Prostate gland (tissue), 2 donors: ENCODE results near the gene IL9. TPM values are rescaled to one million over a fixed set of nuclear protein-coding genes. Genes with fewer than 3 reads are reported as not detected.

ENCODE experiments used
- DNase-seq: peaks from one replicate; pipeline ENCODE4 v3.0.0-alpha.2; 2019; ENCODE audit warnings: low spot score
- H3K27ac ChIP-seq, 2 donors: fragments of 200-600 bp; sonication (generic); 2 replicates each; pipeline ENCODE4 v1.5.1; 2017 to 2019
- H3K27me3 ChIP-seq: fragments of 200-600 bp; sonication (generic); replicated peaks from 2 replicates; pipeline ENCODE4 v1.5.1; 2019; ENCODE audit not compliant: insufficient read depth
- H3K36me3 ChIP-seq, 2 donors: fragments of 200-600 bp; sonication (generic); 1 replicate in 1 of 2; 2 replicates in 1 of 2; pipeline versions ENCODE4 v1.5.1 to v1.8.1; 2017 to 2019
- H3K4me1 ChIP-seq: fragments of 200-600 bp; sonication (generic); replicated peaks from 2 replicates; pipeline ENCODE4 v1.5.1; 2019
- H3K4me3 ChIP-seq, 2 donors: fragments of 200-600 bp; sonication (generic); 2 replicates each; pipeline ENCODE4 v1.5.1; 2017 to 2019
- H3K9me3 ChIP-seq: fragments of 200-600 bp; sonication (generic); 2 replicates; pipeline ENCODE4 v1.5.1; 2017
- CTCF ChIP-seq, 4 experiments: fragments of 200-600 bp in 2 of 4; fragments of 450-650 bp in 2 of 4; sonication (generic) in 2 of 4; IDR thresholded peaks; 1 replicate in 3 of 4; 2 replicates in 1 of 4; pipeline ENCODE4 v1.5.1; 2016 to 2019; ENCODE audit warnings: antibody characterized with exemption in 4 of 4, mild to moderate bottlenecking in 2 of 4, moderate library complexity in 2 of 4
- POLR2A ChIP-seq: fragments of 450-650 bp; IDR thresholded peaks from one replicate; pipeline ENCODE4 v1.6.1; 2016; ENCODE audit warnings: antibody characterized with exemption, mild to moderate bottlenecking
- POLR2AphosphoS5 ChIP-seq: sonication (generic); formaldehyde crosslinking; IDR thresholded peaks from one replicate; pipeline ENCODE4 v1.6.1; 2017; ENCODE audit warnings: antibody characterized with exemption
- WGBS: methylation state at CpG from one replicate; pipeline ENCODE4 v1.1.5; 2018; 5-methylcytosine and 5-hydroxymethylcytosine counted together
- intact Hi-C: fragments of 100-400 bp; cut with DNase I; formaldehyde crosslinking; loops from one replicate; pipeline ENCODE4 v1.14.2; 2022
- total RNA-seq, 2 donors: library from RNA; depleted of rRNA; stranded (reverse); fragments of >200 nt; gene quantifications; one replicate each; pipeline ENCODE4 v1.1.0, GENCODE V29; 2016

IL9 gene
- total RNA-seq, 2 donors from 2014 or later, result not detected

- Histone ChIP-seq H3K4me3 (no peak overlapping the region), H3K27ac (no peak overlapping the region), H3K36me3 (no peaks in the 10 kb centered on the region), H3K4me1 (no peaks in the 10 kb centered on the region), H3K27me3 (no peaks in the 10 kb centered on the region), H3K9me3 (no peaks in the 10 kb centered on the region)
- DNase-seq, result no peak
- WGBS, result 100% methylated on average over 1 of the region's 1 CpG
- intact Hi-C loops, result no loop called here
- TF ChIP-seq POLR2AphosphoS5 (no peak), POLR2A (no peak)
These were observed 47.7 kb downstream of the IL9 start for GRCh38 chr5:135847976-135848375.

GRCh38 chr5:135846311-135846710 is 49.3 kb downstream of the IL9 start:
- Histone ChIP-seq H3K4me1 (no peaks in the 10 kb centered on the region), H3K4me3 (no peak overlapping the region), H3K9me3 (no peaks in the 10 kb centered on the region), H3K27ac (no peak overlapping the region), H3K36me3 (no peaks in the 10 kb centered on the region), H3K27me3 (no peaks in the 10 kb centered on the region)
- no peak for DNase-seq
- intact Hi-C loops, result no loop called here
- TF ChIP-seq CTCF (IDR thresholded peaks at IDR 0.05) (no peak), POLR2AphosphoS5 (no peak), POLR2A (no peak)

GRCh38 chr5:135843571-135844337 is 51.9 kb downstream of the IL9 start:
- TF ChIP-seq CTCF (IDR thresholded peaks at IDR 0.05), result no peak
- TF ChIP-seq POLR2A, result no peak
- TF ChIP-seq POLR2AphosphoS5, result no peak
- Histone ChIP-seq H3K4me3 (no peak overlapping the region), H3K27ac (no peak overlapping the region), H3K36me3 (no peaks in the 10 kb centered on the region), H3K27me3 (no peaks in the 10 kb centered on the region), H3K9me3 (no peaks in the 10 kb centered on the region), H3K4me1 (no peaks in the 10 kb centered on the region)
- 88% methylated on average over 6 of the region's 6 CpGs for WGBS
- intact Hi-C loops, result no loop called here
- no peak for DNase-seq

- DNase-seq, result no peak
These were observed 52.9 kb downstream of the IL9 start for GRCh38 chr5:135842737-135843136.

More at GRCh38 chr5:135842737-135843136, 52.9 kb downstream of the IL9 start:
- H3K4me3 ChIP-seq, result no peak overlapping the region
- intact Hi-C loops, result no loop called here
- no peaks in the 10 kb centered on the region for H3K27me3 ChIP-seq
- 60% methylated on average over 4 of the region's 4 CpGs for WGBS
- no peaks in the 10 kb centered on the region for H3K36me3 ChIP-seq
- no peaks in the 10 kb centered on the region for H3K4me1 ChIP-seq
- TF ChIP-seq POLR2A (no peak), POLR2AphosphoS5 (no peak), CTCF (IDR thresholded peaks at IDR 0.05) (no peak)
- H3K9me3 ChIP-seq, result no peaks in the 10 kb centered on the region
- no peak overlapping the region for H3K27ac ChIP-seq

Other genes starting within 250 kb of the IL9 start
- gene SLC25A48, start 61.2 kb downstream of the IL9 start, total RNA-seq, result under 1 TPM; 0.77 to 0.85 TPM
- gene LECT2, start 59.1 kb upstream of the IL9 start, total RNA-seq, result not detected
- gene TGFBI, start 133.1 kb upstream of the IL9 start, total RNA-seq, result 10 to 100 TPM; 17.9 to 41.7 TPM
- gene SMAD5, start 237.0 kb upstream of the IL9 start, total RNA-seq, result 10 to 100 TPM; 34.2 to 37.3 TPM